GM10847 (cell line): ENCODE data around the gene RNASE7.

Experiments
- POLR2A ChIP-seq: IDR thresholded peaks from 2 replicates; pipeline ENCODE4 v1.6.1; 2011; ENCODE audit not compliant: insufficient read length; ENCODE audit errors: extremely low read depth

The RNASE7 gene

GRCh38 chr14:21018286-21018685 lies 23.9 kb upstream of the RNASE7 start:
- TF ChIP-seq POLR2A: no peak

GRCh38 chr14:21018781-21019180 lies 23.4 kb upstream of the RNASE7 start:
- TF ChIP-seq POLR2A: no peak

GRCh38 chr14:21019366-21019765 lies 22.8 kb upstream of the RNASE7 start:
- TF ChIP-seq POLR2A: no peak

- no peak for TF ChIP-seq POLR2A
These were observed 21.1 kb upstream of the RNASE7 start for GRCh38 chr14:21020977-21021545.

- TF ChIP-seq POLR2A: no peak
These were observed 19.5 kb upstream of the RNASE7 start for GRCh38 chr14:21022686-21023085.

GRCh38 chr14:21023174-21023573 lies 19.0 kb upstream of the RNASE7 start:
- no peak for TF ChIP-seq POLR2A

- no peak for TF ChIP-seq POLR2A
These were observed 18.2 kb upstream of the RNASE7 start for GRCh38 chr14:21023817-21024584.

- TF ChIP-seq POLR2A: no peak
These were observed 17.4 kb upstream of the RNASE7 start, which contains the start of gene NDRG2 for GRCh38 chr14:21024585-21025370. Gene NDRG2 (minus strand): TSS chr14:21025061. CDS start chr14:21023315, 1,746 bp downstream.

GRCh38 chr14:21025371-21026273 lies 16.5 kb upstream of the RNASE7 start:
- no peak for TF ChIP-seq POLR2A

GRCh38 chr14:21026274-21026987 lies 15.7 kb upstream of the RNASE7 start:
- TF ChIP-seq POLR2A: no peak

GRCh38 chr14:21026988-21027315 lies 15.2 kb upstream of the RNASE7 start:
- no peak for TF ChIP-seq POLR2A

GRCh38 chr14:21029917-21030316 lies 12.2 kb upstream of the RNASE7 start, which contains the start of gene TPPP2:
Gene TPPP2 (plus strand): TSS chr14:21030217. CDS start chr14:21030582, 365 bp downstream.
- TF ChIP-seq POLR2A: no peak

- TF ChIP-seq POLR2A: no peak
These were observed 11.6 kb upstream of the RNASE7 start for GRCh38 chr14:21030531-21030930.

GRCh38 chr14:21032326-21033132 lies 9.6 kb upstream of the RNASE7 start:
- TF ChIP-seq POLR2A: no peak

- no peak for TF ChIP-seq POLR2A
These were observed 8.9 kb upstream of the RNASE7 start for GRCh38 chr14:21033133-21033698.
